T-cell (primary cell): ENCODE results near the gene FILIP1L. TPM values are rescaled to one million over a fixed set of nuclear protein-coding genes. Genes with fewer than 3 reads are reported as not detected.

Experiments used
- ATAC-seq, 4 experiments: fragments of 200-7000 bp in 3 of 4; fragments of 150-1000 bp in 1 of 4; cut with Tn5 transposase; replicated peaks in 1 of 4; 1 replicate in 3 of 4; 2 replicates in 1 of 4; pipeline ENCODE4 v1.10.0; 2021; ENCODE audit warnings: moderate library complexity in 3 of 4, mild to moderate bottlenecking in 2 of 4, moderate number of reproducible peaks in 1 of 4
- CTCF ChIA-PET, 2 donors: fragments of 300-600 bp; sonication (Branson Sonifier 250); formaldehyde crosslinking; loops; one replicate each; lab custom pipeline; 2022; ENCODE audit warnings: antibody characterized with exemption in 2 of 2; lab: Charles Lee
- POLR2A ChIA-PET, 2 donors: fragments of 300-600 bp; sonication (Branson Sonifier 250); formaldehyde crosslinking; loops; one replicate each; lab custom pipeline; 2022; ENCODE audit warnings: antibody characterized with exemption in 2 of 2; lab: Charles Lee
- DNase-seq, 35 experiments: peaks; one replicate each; pipeline versions ENCODE4 v3.0.0 to v3.0.0-alpha.2; 2013 to 2023
- H3K27ac ChIP-seq: one replicate; pipeline ENCODE4 v1.5.1; 2013; ENCODE audit warnings: low read length
- H3K27me3 ChIP-seq, 2 experiments: replicated peaks in 1 of 2; 1 replicate in 1 of 2; 2 replicates in 1 of 2; pipeline versions ENCODE4 v1.6.1 to v1.7.0; 2013; ENCODE audit warnings: low read length in 1 of 2, mixed read lengths in 1 of 2; ENCODE audit not compliant: control insufficient read depth in 2 of 2, insufficient read depth in 2 of 2; ENCODE audit errors: extremely low read depth in 1 of 2
- H3K36me3 ChIP-seq, 2 donors: 1 replicate in 1 of 2; 2 replicates in 1 of 2; pipeline versions ENCODE4 v1.6.1 to v1.7.0; 2013; ENCODE audit warnings: low read length in 1 of 2; ENCODE audit not compliant: control insufficient read depth in 2 of 2, insufficient read depth in 1 of 2; ENCODE audit errors: extremely low read depth in 1 of 2
- H3K4me1 ChIP-seq, 2 experiments: 1 replicate in 1 of 2; 2 replicates in 1 of 2; pipeline versions ENCODE4 v1.6.1 to v1.7.0; 2013; ENCODE audit warnings: low read length in 2 of 2, mixed read lengths in 1 of 2; ENCODE audit not compliant: insufficient read depth in 2 of 2, control insufficient read depth in 1 of 2; ENCODE audit errors: extremely low read depth in 1 of 2
- H3K4me3 ChIP-seq, 2 donors: 1 replicate in 1 of 2; 2 replicates in 1 of 2; pipeline versions ENCODE4 v1.5.1 to v1.7.0; 2013; ENCODE audit warnings: mild to moderate bottlenecking in 2 of 2, low read length in 1 of 2, moderate library complexity in 1 of 2; ENCODE audit not compliant: control insufficient read depth in 1 of 2; ENCODE audit errors: extremely low read depth in 1 of 2
- H3K9me3 ChIP-seq: 2 replicates; pipeline ENCODE4 v1.7.0; 2013
- H3K27ac Mint-ChIP-seq, 2 donors: one replicate each; pipeline ENCODE4 v1.8.0; 2020 to 2021; ENCODE audit warnings: mild to moderate bottlenecking in 2 of 2, mixed read lengths in 2 of 2
- H3K27me3 Mint-ChIP-seq, 2 donors: one replicate each; pipeline ENCODE4 v1.8.0; 2021 to 2022; ENCODE audit warnings: mixed read lengths in 2 of 2
- H3K36me3 Mint-ChIP-seq: one replicate; pipeline ENCODE4 v1.8.0; 2021; ENCODE audit warnings: mixed read lengths
- H3K4me1 Mint-ChIP-seq, 3 donors: one replicate each; pipeline ENCODE4 v1.8.0; 2020 to 2022; ENCODE audit warnings: mixed read lengths in 3 of 3, mild to moderate bottlenecking in 1 of 3
- H3K4me3 Mint-ChIP-seq, 3 donors: one replicate each; pipeline ENCODE4 v1.8.0; 2020 to 2022; ENCODE audit warnings: mild to moderate bottlenecking in 3 of 3, mixed read lengths in 3 of 3, moderate library complexity in 3 of 3
- H3K9me3 Mint-ChIP-seq, 3 donors: one replicate each; pipeline ENCODE4 v1.8.0; 2020 to 2022; ENCODE audit warnings: mixed read lengths in 3 of 3
- WGBS: methylation state at CpG from one replicate; pipeline ENCODE4 v1.1.5; 2013; ENCODE audit warnings: missing lambda C conversion rate; ENCODE audit not compliant: insufficient coverage; 5-methylcytosine and 5-hydroxymethylcytosine counted together
- total RNA-seq, 35 experiments: library from RNA in 6 of 35; stranded (reverse) in 6 of 35; fragments of 120-200 nt in 1 of 35; gene quantifications; one replicate each; pipeline versions ENCODE4 v1.2.1 to v1.2.4 and lab custom pipeline; 2013 to 2026

FILIP1L gene
- total RNA-seq, 5 donors from 2014 or later (not counting 1 experiment from before 2014, with no cell fraction given): 0.10 to 0.38 (median 0.27) TPM; not detected in 1

DNA sequence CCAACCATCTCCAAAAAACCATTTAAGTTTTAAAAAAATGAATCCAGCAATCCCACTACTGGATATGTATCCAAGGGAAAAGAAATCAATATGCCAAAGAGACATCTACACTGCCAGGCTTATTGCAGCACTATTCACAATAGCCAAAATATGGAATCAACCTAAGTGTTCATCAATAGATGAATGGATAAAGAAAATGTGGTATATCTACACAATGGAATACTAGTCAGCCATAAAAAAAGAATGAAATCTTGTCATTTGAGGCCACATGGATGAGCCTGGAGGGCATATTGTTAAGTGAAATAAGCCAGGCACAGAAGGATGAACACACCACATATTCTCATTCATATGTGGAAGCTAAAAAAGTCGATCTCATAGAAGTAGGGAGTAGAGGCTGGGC lies 136.1 kb downstream of the FILIP1L start:
- H3K4me1 Mint-ChIP-seq: no peaks in the 10 kb centered on the region
- DNase-seq (no peak), ATAC-seq (no peak)
- H3K27me3 Mint-ChIP-seq: no peaks in the 10 kb centered on the region
- Histone ChIP-seq H3K4me3 (no peak overlapping the region), H3K27me3 (no peaks in the 10 kb centered on the region), H3K27ac (no peak overlapping the region), H3K9me3 (no peaks in the 10 kb centered on the region), H3K4me1 (no peaks in the 10 kb centered on the region), H3K36me3 (no peaks in the 10 kb centered on the region)
- no peak overlapping the region for H3K4me3 Mint-ChIP-seq
- ChIA-PET CTCF (no interaction called here), POLR2A (no interaction called here)
- peaks cover 15% of the 10 kb centered on the region for H3K36me3 Mint-ChIP-seq
- no peak overlapping the region for H3K27ac Mint-ChIP-seq
- peaks cover 0 to 8% (median 7%) of the 10 kb centered on the region in 3 donors for H3K9me3 Mint-ChIP-seq
- no CpG with 5 or more reads among the region's 1 CpG for WGBS

- H3K4me3 ChIP-seq: no peak overlapping the region
- DNase-seq (no peak), ATAC-seq (no peak)
- H3K9me3 ChIP-seq: no peaks in the 10 kb centered on the region
- Mint-ChIP-seq H3K27me3 (no peaks in the 10 kb centered on the region), H3K36me3 (peaks cover 15% of the 10 kb centered on the region), H3K4me1 (no peaks in the 10 kb centered on the region), H3K27ac (no peak overlapping the region), H3K4me3 (no peak overlapping the region), H3K9me3 (peaks cover 0 to 8% (median 7%) of the 10 kb centered on the region in 3 donors)
- H3K36me3 ChIP-seq: no peaks in the 10 kb centered on the region
- ChIA-PET CTCF (no interaction called here), POLR2A (no interaction called here)
- H3K27me3 ChIP-seq: no peaks in the 10 kb centered on the region
- H3K4me1 ChIP-seq: no peaks in the 10 kb centered on the region
- no peak overlapping the region for H3K27ac ChIP-seq
Observed at GRCh38 chr3:99976584-99976983, 137.7 kb downstream of the FILIP1L start.

- no peaks in the 10 kb centered on the region for H3K4me1 ChIP-seq
- ATAC-seq (no peak), DNase-seq (no peak)
- 100% methylated on average over 1 of the region's 2 CpGs for WGBS
- Mint-ChIP-seq H3K27me3 (no peaks in the 10 kb centered on the region), H3K4me3 (no peak overlapping the region), H3K4me1 (peaks cover 0 to 2% (median 0%) of the 10 kb centered on the region in 3 donors), H3K27ac (no peak overlapping the region), H3K36me3 (peaks cover 15% of the 10 kb centered on the region), H3K9me3 (peaks cover 0 to 8% (median 7%) of the 10 kb centered on the region in 3 donors)
- H3K36me3 ChIP-seq: no peaks in the 10 kb centered on the region
- no peak overlapping the region for H3K27ac ChIP-seq
- ChIA-PET CTCF (no interaction called here), POLR2A (no interaction called here)
- H3K9me3 ChIP-seq: no peaks in the 10 kb centered on the region
- H3K4me3 ChIP-seq: no peak overlapping the region
- no peaks in the 10 kb centered on the region for H3K27me3 ChIP-seq
Observed at GRCh38 chr3:99974989-99975388, 139.3 kb downstream of the FILIP1L start.

DNA sequence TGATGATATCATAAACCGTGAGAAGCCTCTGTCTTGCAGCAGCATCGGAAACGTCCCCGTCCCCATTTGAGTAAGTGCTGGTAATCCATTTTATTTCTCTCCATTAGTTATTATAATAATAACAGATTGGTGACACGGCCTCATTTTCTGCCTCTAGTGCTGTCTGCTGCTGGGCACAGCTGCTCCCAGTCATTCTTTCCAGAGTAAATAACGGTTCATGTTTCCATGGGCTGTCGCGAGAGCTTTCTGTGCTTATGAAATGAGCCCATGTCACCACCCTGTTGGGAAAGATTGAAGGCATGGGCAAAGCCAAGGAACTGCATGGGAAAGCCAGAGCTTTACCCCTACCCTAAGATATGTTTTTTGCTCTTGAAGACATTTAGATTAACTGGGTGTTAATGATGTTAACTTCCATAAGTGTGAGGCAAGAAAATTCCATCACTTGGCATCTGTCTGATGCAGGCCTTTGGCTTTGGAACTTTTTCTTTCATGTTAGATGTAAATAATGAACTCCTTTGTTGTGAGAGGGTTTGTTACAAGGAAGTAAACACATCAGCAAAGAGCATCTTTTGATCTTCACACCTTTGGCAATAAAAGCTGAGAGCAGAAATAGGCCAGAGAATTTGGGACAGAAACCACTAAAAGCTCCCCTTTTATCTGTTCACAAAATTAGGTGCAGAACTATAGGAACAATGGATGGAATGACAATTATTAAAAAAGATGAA lies 141.8 kb downstream of the FILIP1L start:
- no peaks in the 10 kb centered on the region for H3K36me3 ChIP-seq
- H3K27me3 ChIP-seq: no peaks in the 10 kb centered on the region
- no peaks in the 10 kb centered on the region for H3K9me3 ChIP-seq
- Mint-ChIP-seq H3K36me3 (peaks cover 15% of the 10 kb centered on the region), H3K4me1 (peaks cover 7 to 20% (median 15%) of the 10 kb centered on the region in 3 donors), H3K27ac (no peak overlapping the region), H3K4me3 (no peak overlapping the region), H3K9me3 (peaks cover 0 to 8% (median 7%) of the 10 kb centered on the region in 3 donors), H3K27me3 (no peaks in the 10 kb centered on the region)
- 100% methylated on average over 1 of the region's 8 CpGs for WGBS
- no peak overlapping the region for H3K27ac ChIP-seq
- ATAC-seq (no peak), DNase-seq (no peak)
- POLR2A ChIA-PET: no interaction called here
- no peak overlapping the region for H3K4me3 ChIP-seq
- CTCF ChIA-PET: no interaction called here
- peaks cover 0 to 4% of the 10 kb centered on the region in 2 experiments for H3K4me1 ChIP-seq

DNA sequence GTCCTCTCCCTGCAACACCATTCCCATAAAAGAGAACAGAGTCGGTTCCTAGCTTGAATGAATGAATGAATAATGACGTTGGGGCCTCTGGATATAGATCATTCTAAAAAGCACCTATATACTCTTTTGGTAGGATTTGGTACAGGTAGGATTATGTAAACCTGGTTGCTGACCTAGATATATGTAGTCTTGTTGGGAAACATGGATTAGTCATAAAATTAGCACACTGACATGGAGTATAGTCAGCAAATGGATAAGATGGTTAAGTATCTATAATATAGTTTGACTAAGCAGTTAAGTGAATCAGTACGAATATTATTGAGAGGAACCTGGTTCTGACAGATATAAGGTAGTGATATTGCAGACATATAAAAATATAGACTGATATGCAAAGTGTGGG lies 142.5 kb downstream of the FILIP1L start:
- POLR2A ChIA-PET: no interaction called here
- peaks cover 7 to 24% (median 15%) of the 10 kb centered on the region in 3 donors for H3K4me1 Mint-ChIP-seq
- WGBS: no CpG with 5 or more reads among the region's 3 CpGs
- H3K27me3 Mint-ChIP-seq: no peaks in the 10 kb centered on the region
- Histone ChIP-seq H3K27ac (no peak overlapping the region), H3K9me3 (no peaks in the 10 kb centered on the region), H3K27me3 (no peaks in the 10 kb centered on the region), H3K4me1 (peaks cover 0 to 4% of the 10 kb centered on the region in 2 experiments), H3K36me3 (no peaks in the 10 kb centered on the region), H3K4me3 (no peak overlapping the region)
- ATAC-seq (no peak), DNase-seq (no peak)
- H3K27ac Mint-ChIP-seq: no peak overlapping the region
- no peak overlapping the region for H3K4me3 Mint-ChIP-seq
- peaks cover 0 to 2% (median 1%) of the 10 kb centered on the region in 3 donors for H3K9me3 Mint-ChIP-seq
- H3K36me3 Mint-ChIP-seq: peaks cover 13% of the 10 kb centered on the region
- CTCF ChIA-PET: no interaction called here

GRCh38 chr3:99970198-99970597 lies 144.1 kb downstream of the FILIP1L start:
- H3K9me3 Mint-ChIP-seq: no peaks in the 10 kb centered on the region
- H3K4me3 Mint-ChIP-seq: no peak overlapping the region
- peaks cover 9% of the 10 kb centered on the region for H3K36me3 Mint-ChIP-seq
- POLR2A ChIA-PET: no interaction called here
- H3K27me3 Mint-ChIP-seq: no peaks in the 10 kb centered on the region
- Histone ChIP-seq H3K36me3 (no peaks in the 10 kb centered on the region), H3K4me1 (peaks cover 0 to 4% of the 10 kb centered on the region in 2 experiments), H3K4me3 (no peak overlapping the region), H3K9me3 (no peaks in the 10 kb centered on the region), H3K27me3 (no peaks in the 10 kb centered on the region), H3K27ac (no peak overlapping the region)
- ATAC-seq: no peak
- CTCF ChIA-PET: no interaction called here
- no CpG with 5 or more reads among the region's 1 CpG for WGBS
- H3K4me1 Mint-ChIP-seq: peaks cover 7 to 24% (median 15%) of the 10 kb centered on the region in 3 donors
- no peak for DNase-seq
- H3K27ac Mint-ChIP-seq: no peak overlapping the region
